ENCODE measurements around the gene LRRC47.

Gene LRRC47

GRCh38 chr1:3733883-3734589 is 62.3 kb downstream of the LRRC47 start:
- no peak for DNase-seq (ENCODE audit: low read depth in 4 of 4, low spot score in 1 of 4)

GRCh38 chr1:3733094-3733882 is 63.0 kb downstream of the LRRC47 start:
- no peak for DNase-seq (ENCODE audit: low read depth in 4 of 4, low spot score in 1 of 4)

DNA sequence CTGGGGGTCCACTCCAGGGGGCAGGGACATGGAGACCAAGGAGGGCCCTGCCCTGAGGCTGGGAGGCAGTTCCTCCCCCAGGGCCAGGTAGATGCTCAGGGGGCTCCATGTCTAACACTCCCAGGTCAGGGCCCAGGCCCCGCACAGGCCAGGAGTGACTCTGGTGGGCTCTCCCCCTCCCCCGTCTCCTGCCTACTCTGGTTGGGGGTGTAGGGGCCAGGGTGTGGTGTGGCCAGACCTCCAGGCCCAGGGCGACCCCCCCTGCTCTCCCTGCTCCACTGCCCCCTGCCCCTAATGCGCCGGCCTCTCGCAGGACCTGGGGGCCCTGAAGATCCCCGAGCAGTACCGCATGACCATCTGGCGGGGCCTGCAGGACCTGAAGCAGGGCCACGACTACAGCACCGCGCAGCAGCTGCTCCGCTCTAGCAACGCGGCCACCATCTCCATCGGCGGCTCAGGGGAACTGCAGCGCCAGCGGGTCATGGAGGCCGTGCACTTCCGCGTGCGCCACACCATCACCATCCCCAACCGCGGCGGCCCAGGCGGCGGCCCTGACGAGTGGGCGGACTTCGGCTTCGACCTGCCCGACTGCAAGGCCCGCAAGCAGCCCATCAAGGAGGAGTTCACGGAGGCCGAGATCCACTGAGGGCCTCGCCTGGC is 63.7 kb downstream of the LRRC47 start:
- no peak for DNase-seq (ENCODE audit: low read depth in 4 of 4, low spot score in 1 of 4)

- DNase-seq (ENCODE audit: low read depth in 4 of 4, low spot score in 1 of 4), result no peak
These were observed 64.5 kb downstream of the LRRC47 start for GRCh38 chr1:3731583-3732433.

DNA sequence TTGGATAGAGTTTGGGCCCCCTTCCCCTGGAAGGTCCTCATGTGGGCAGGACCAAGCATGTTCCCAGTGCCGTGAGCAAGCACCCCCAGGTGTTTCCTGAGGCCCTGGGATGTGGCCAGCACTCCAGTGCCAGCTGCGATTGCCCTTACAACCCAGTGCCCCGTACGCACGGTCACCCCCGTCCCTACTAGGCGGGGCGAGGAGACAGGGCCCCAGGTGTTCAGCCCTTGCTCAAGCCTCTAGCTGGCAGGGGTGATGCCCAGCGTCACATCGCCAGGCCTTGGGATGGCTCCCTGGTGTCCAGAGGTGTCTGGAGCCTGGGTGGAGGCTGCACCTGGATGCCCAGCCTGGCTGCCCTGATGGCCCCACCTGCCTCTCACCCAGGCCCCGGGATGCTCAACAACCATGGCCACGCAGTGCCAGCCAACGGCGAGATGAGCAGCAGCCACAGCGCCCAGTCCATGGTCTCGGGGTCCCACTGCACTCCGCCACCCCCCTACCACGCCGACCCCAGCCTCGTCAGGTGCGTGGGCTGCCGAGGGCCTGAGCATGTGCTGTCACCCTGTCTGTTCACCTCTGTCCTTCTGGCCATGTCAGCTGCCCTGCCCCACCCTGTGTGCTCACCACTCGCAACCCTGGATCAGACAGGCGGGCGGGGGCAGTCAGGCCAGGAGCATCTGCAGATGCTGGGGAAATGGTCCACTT is 65.6 kb downstream of the LRRC47 start:
- no peak for DNase-seq (ENCODE audit: low read depth in 4 of 4, low spot score in 1 of 4)

DNA sequence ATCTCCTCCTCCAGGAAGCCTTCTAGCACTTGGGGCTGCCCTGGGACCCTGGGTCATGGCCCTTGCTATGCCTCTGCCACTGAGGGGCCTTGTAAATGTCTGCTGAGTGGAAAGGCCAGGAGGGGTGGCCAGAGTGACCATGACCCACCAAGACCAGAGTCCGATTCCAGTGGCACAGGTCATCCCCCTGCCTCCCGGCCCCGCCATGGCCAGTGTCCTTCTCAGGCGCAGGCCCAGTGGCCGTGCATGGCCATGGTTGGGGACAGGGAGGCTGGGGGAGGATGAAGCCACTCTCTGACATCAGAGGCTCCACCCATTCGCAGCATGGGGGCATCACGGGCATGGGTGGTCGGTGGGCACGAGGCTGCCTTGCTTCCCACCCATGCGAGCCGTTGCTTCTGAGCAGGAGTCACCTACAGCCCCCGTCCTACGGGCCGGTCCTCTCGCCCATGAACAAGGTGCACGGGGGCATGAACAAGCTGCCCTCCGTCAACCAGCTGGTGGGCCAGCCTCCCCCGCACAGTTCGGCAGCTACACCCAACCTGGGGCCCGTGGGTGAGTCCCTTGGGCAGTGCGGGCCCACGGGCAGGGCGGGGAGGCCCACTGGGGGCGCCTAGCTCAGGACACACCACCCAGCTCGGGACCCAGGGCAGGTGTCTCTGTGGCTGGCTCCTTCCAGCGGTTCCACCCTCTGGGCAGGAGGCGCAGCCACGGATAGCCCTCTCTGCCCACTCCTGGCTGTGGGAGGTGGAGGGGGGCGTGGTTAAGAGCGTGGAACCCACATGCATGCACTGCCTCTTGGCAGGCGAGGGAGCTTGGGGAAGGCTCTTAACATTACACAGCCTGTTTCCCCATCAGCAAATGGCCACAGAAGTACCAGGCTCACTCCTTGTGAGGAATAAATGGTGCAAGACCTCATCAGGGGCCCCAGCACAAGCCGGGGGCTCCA is 66.4 kb downstream of the LRRC47 start:
- DNase-seq (ENCODE audit: low read depth in 4 of 4, low spot score in 1 of 4), result no peak
